ENCODE results near the gene LAPTM5. TPM values are rescaled to one million over a fixed set of nuclear protein-coding genes. Genes with fewer than 3 reads are reported as not detected.

LAPTM5 gene
- total RNA-seq, 1 experiment from 2014 or later, result 1.9 TPM

- no peaks in the 10 kb centered on the region for H3K9me3 ChIP-seq (ENCODE audit: control insufficient read depth, insufficient read depth, low read depth, low read length)
- no peak overlapping the region for H3K27ac ChIP-seq (ENCODE audit: low read length)
- DNase-seq (ENCODE audit: low read depth, low spot score) (no peak), ATAC-seq (no peak)
- in situ Hi-C loops (cut with HindIII; ENCODE audit: low pct_unique_long_range_greater_than_20kb, low sequenced_read_pairs) (no loop called here), intact Hi-C loops (cut with micrococcal nuclease; ENCODE audit: unreplicated experiment) (loop anchor here (5.0 to 10.0 kb wide), 3 partner anchors 602 to 1469 kb away; partner anchors contain the start of gene PTPRU)
- no peaks in the 10 kb centered on the region for H3K36me3 ChIP-seq (ENCODE audit: control insufficient read depth, insufficient read depth, low read length)
- H3K4me3 ChIP-seq (ENCODE audit: low read depth in 2 of 2, low read length in 2 of 2), result no peak overlapping the region
- CTCF ChIA-PET, result no interaction called here
- H3K4me1 ChIP-seq (ENCODE audit: control insufficient read depth, insufficient read depth, low read length), result no peaks in the 10 kb centered on the region
- H3K27me3 ChIP-seq (ENCODE audit: control insufficient read depth, insufficient read depth, low read length), result no peaks in the 10 kb centered on the region; the same call in 1 of the 2 replicates
- no TSS peak for BruUV-seq (replicated peaks)
- POLR2A ChIA-PET, result no interaction called here
- TF ChIP-seq CTCF (IDR thresholded peaks at IDR 0.05) (no peak), REST (IDR thresholded peaks at IDR 0.05; ENCODE audit: insufficient read depth in 1 of 2, low read depth in 2 of 2, low read length in 1 of 2) (no peak), POLR2AphosphoS5 (IDR thresholded peaks at IDR 0.05; ENCODE audit: low read depth, low read length) (no peak), SIN3A (IDR thresholded peaks at IDR 0.05; ENCODE audit: borderline replicate concordance, insufficient read depth, low read depth, low read length) (no peak)
Observed at GRCh38 chr1:30706528-30706927, 51.0 kb downstream of the LAPTM5 start.

GRCh38 chr1:30705698-30706097, 51.9 kb downstream of the LAPTM5 start:
- H3K36me3 ChIP-seq (ENCODE audit: control insufficient read depth, insufficient read depth, low read length), result no peaks in the 10 kb centered on the region
- no peak for ATAC-seq
- in situ Hi-C loops (cut with HindIII; ENCODE audit: low pct_unique_long_range_greater_than_20kb, low sequenced_read_pairs), result no loop called here
- no peak overlapping the region for H3K27ac ChIP-seq (ENCODE audit: low read length)
- no peaks in the 10 kb centered on the region; the same call in 1 of the 2 replicates for H3K27me3 ChIP-seq (ENCODE audit: control insufficient read depth, insufficient read depth, low read length)
- ChIA-PET CTCF (no interaction called here), POLR2A (no interaction called here)
- no peaks in the 10 kb centered on the region; the same call in 1 of the 2 replicates for H3K4me1 ChIP-seq (ENCODE audit: control insufficient read depth, insufficient read depth, low read length)
- intact Hi-C loops (cut with micrococcal nuclease; ENCODE audit: unreplicated experiment), result loop anchor here (5.0 to 10.0 kb wide), 3 partner anchors 601 to 1468 kb away; partner anchors contain the start of gene PTPRU
- DNase-seq (ENCODE audit: low read depth, low spot score), result no peak
- TF ChIP-seq CTCF (IDR thresholded peaks at IDR 0.05) (no peak), POLR2AphosphoS5 (IDR thresholded peaks at IDR 0.05; ENCODE audit: low read depth, low read length) (no peak), TCF7L2 (IDR thresholded peaks at IDR 0.05; ENCODE audit: low read depth, low read length) (no peak), SIN3A (IDR thresholded peaks at IDR 0.05; ENCODE audit: borderline replicate concordance, insufficient read depth, low read depth, low read length) (no peak), REST (IDR thresholded peaks at IDR 0.05; ENCODE audit: insufficient read depth in 1 of 2, low read depth in 2 of 2, low read length in 1 of 2) (no peak)
- BruUV-seq (replicated peaks), result no TSS peak
- no peak overlapping the region for H3K4me3 ChIP-seq (ENCODE audit: low read depth in 2 of 2, low read length in 2 of 2)
- H3K9me3 ChIP-seq (ENCODE audit: control insufficient read depth, insufficient read depth, low read depth, low read length), result no peaks in the 10 kb centered on the region
